AG09319 (cell line): ENCODE measurements around the gene MSX1.

ENCODE experiments used
- DNase-seq: peaks from one replicate; pipeline ENCODE4 v3.0.0-alpha.2; 2010; ENCODE audit warnings: low read depth; ENCODE audit errors: extremely low read depth
- CTCF ChIP-seq: IDR thresholded peaks from 2 replicates; pipeline ENCODE4 v1.5.1; 2011; ENCODE audit warnings: low read depth, mild to moderate bottlenecking, inconsistent platforms, low read length, moderate library complexity

MSX1 gene

GRCh38 chr4:4849524-4850193, 9.8 kb upstream of the MSX1 start:
- no peak for TF ChIP-seq CTCF
- no peak for DNase-seq

- no peak for DNase-seq
- no peak for TF ChIP-seq CTCF
These were observed 8.4 kb upstream of the MSX1 start for GRCh38 chr4:4851081-4851480.

GRCh38 chr4:4851906-4852305, 7.6 kb upstream of the MSX1 start:
- no peak for DNase-seq
- TF ChIP-seq CTCF: no peak

GRCh38 chr4:4852591-4853362, 6.7 kb upstream of the MSX1 start:
- TF ChIP-seq CTCF: peak; percentile 28
- no peak for DNase-seq

GRCh38 chr4:4853371-4853823, 6.1 kb upstream of the MSX1 start:
- DNase-seq: no peak
- no peak for TF ChIP-seq CTCF

- TF ChIP-seq CTCF: no peak
These were observed 5.4 kb upstream of the MSX1 start for GRCh38 chr4:4853921-4854648.

GRCh38 chr4:4854649-4855295, 4.7 kb upstream of the MSX1 start:
- no peak for DNase-seq
- TF ChIP-seq CTCF: no peak

More at GRCh38 chr4:4853921-4854648, 5.4 kb upstream of the MSX1 start:
- no peak for DNase-seq
